Tibial nerve (tissue), 4 donors: ENCODE results near the gene OSBPL5. TPM values are rescaled to one million over a fixed set of nuclear protein-coding genes. Genes with fewer than 3 reads are reported as not detected.

ENCODE experiments used
- DNase-seq, 2 donors: peaks; one replicate each; pipeline ENCODE4 v3.0.0-alpha.2; 2019; ENCODE audit warnings: low spot score in 2 of 2
- H3K27ac ChIP-seq, 4 donors: fragments of 200-600 bp; sonication (generic) in 3 of 4; one replicate each; pipeline ENCODE4 v1.5.1; 2017 to 2019; ENCODE audit warnings: mild to moderate bottlenecking in 1 of 4
- H3K27me3 ChIP-seq, 2 donors: fragments of 200-600 bp; sonication (generic) in 1 of 2; one replicate each; pipeline versions ENCODE4 v1.5.1 to v1.6.0; 2017 to 2019
- H3K36me3 ChIP-seq, 3 donors: fragments of 200-600 bp; sonication (generic); one replicate each; pipeline ENCODE4 v1.5.1; 2018 to 2019
- H3K4me1 ChIP-seq, 4 donors: fragments of 200-600 bp; sonication (generic) in 3 of 4; one replicate each; pipeline ENCODE4 v1.5.1; 2017 to 2019
- H3K4me3 ChIP-seq, 4 donors: fragments of 200-600 bp; sonication (generic) in 3 of 4; one replicate each; pipeline ENCODE4 v1.5.1; 2017 to 2019; ENCODE audit warnings: mild to moderate bottlenecking in 1 of 4, moderate library complexity in 1 of 4
- H3K9me3 ChIP-seq, 4 donors: fragments of 200-600 bp; sonication (generic) in 3 of 4; one replicate each; pipeline ENCODE4 v1.5.1; 2017 to 2019
- CTCF ChIP-seq, 5 experiments: fragments of 200-600 bp in 3 of 5; fragments of 450-650 bp in 2 of 5; sonication (generic) in 3 of 5; IDR thresholded peaks; one replicate each; pipeline ENCODE4 v1.5.1; 2016 to 2019; ENCODE audit warnings: antibody characterized with exemption in 5 of 5, mild to moderate bottlenecking in 3 of 5, moderate library complexity in 2 of 5
- EP300 ChIP-seq, 2 donors: sonication (generic); formaldehyde crosslinking; IDR thresholded peaks; one replicate each; pipeline ENCODE4 v1.6.1; 2017; ENCODE audit warnings: antibody characterized with exemption in 2 of 2, mild to moderate bottlenecking in 1 of 2
- POLR2A ChIP-seq, 2 donors: fragments of 450-650 bp; IDR thresholded peaks; one replicate each; pipeline ENCODE4 v1.6.1; 2017; ENCODE audit warnings: antibody characterized with exemption in 2 of 2, mild to moderate bottlenecking in 2 of 2, moderate library complexity in 2 of 2
- WGBS, 2 donors: methylation state at CpG; one replicate each; pipeline ENCODE4 v1.1.5; 2018; 5-methylcytosine and 5-hydroxymethylcytosine counted together
- total RNA-seq, 4 donors: library from RNA; depleted of rRNA; stranded (reverse); fragments of >200 nt; gene quantifications; one replicate each; pipeline ENCODE4 v1.1.0, GENCODE V29; 2016

OSBPL5 gene
- total RNA-seq, 4 donors from 2014 or later, result 58.8 to 168 (median 106) TPM

GRCh38 chr11:3200388-3201111, 35.4 kb upstream of the OSBPL5 start:
- H3K9me3 ChIP-seq, result no peaks in the 10 kb centered on the region
- H3K36me3 ChIP-seq, result no peaks in the 10 kb centered on the region
- WGBS, 2 donors, result 82 to 84% methylated on average over 10 to 12 of the region's 12 CpGs
- peaks cover 0 to 60% of the 10 kb centered on the region in 2 donors for H3K27me3 ChIP-seq
- DNase-seq, result no peak
- TF ChIP-seq CTCF (IDR thresholded peaks at IDR 0.05), result no peak
- TF ChIP-seq EP300 (IDR thresholded peaks at IDR 0.05), result no peak
- TF ChIP-seq POLR2A (IDR thresholded peaks at IDR 0.05), result no peak
- H3K4me1 ChIP-seq, result peaks cover 0 to 19% (median 6%) of the 10 kb centered on the region in 4 donors
- H3K4me3 ChIP-seq, result no peak overlapping the region
- H3K27ac ChIP-seq, result no peak overlapping the region

- WGBS, 2 donors, result 74 to 82% methylated on average over 17 to 18 of the region's 19 CpGs
- Histone ChIP-seq H3K4me3 (no peak overlapping the region), H3K9me3 (no peaks in the 10 kb centered on the region), H3K27me3 (peaks cover 0 to 60% of the 10 kb centered on the region in 2 donors), H3K4me1 (peaks cover 0 to 12% (median 2%) of the 10 kb centered on the region in 4 donors), H3K27ac (no peak overlapping the region), H3K36me3 (no peaks in the 10 kb centered on the region)
- DNase-seq, result no peak
- TF ChIP-seq EP300 (IDR thresholded peaks at IDR 0.05), result no peak
- TF ChIP-seq CTCF (IDR thresholded peaks at IDR 0.05), result no peak
- TF ChIP-seq POLR2A (IDR thresholded peaks at IDR 0.05), result no peak
These were observed 34.6 kb upstream of the OSBPL5 start for GRCh38 chr11:3199537-3200295.

DNA sequence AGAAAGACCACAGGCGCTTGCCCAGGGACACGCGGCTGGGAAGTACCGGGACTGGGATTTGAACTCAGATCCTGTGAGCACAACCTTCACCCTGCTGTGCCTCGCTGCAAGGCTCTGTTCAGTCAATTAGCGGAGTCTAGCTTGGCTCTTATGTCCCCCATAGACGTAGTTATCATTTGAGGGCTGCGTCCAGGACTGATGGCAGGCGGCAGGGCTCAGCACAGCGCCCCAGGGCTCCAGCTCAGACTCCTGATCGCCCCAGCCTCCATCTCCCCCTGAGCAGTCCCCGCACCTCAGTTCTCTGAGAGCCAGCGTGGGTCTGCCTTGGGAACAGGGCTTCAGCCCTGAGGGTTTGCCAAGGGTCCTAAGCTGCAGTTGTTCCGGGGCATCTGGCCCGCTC, 33.7 kb upstream of the OSBPL5 start:
- TF ChIP-seq CTCF (IDR thresholded peaks at IDR 0.05) (no peak), EP300 (IDR thresholded peaks at IDR 0.05) (no peak), POLR2A (IDR thresholded peaks at IDR 0.05) (no peak)
- Histone ChIP-seq H3K4me1 (peaks cover 0 to 12% (median 2%) of the 10 kb centered on the region in 4 donors), H3K27ac (no peak overlapping the region), H3K36me3 (no peaks in the 10 kb centered on the region), H3K27me3 (peaks cover 0 to 52% of the 10 kb centered on the region in 2 donors), H3K4me3 (no peak overlapping the region), H3K9me3 (no peaks in the 10 kb centered on the region)
- no peak for DNase-seq
- WGBS, 2 donors, result 86% methylated on average over 15 of the region's 15 CpGs

DNA sequence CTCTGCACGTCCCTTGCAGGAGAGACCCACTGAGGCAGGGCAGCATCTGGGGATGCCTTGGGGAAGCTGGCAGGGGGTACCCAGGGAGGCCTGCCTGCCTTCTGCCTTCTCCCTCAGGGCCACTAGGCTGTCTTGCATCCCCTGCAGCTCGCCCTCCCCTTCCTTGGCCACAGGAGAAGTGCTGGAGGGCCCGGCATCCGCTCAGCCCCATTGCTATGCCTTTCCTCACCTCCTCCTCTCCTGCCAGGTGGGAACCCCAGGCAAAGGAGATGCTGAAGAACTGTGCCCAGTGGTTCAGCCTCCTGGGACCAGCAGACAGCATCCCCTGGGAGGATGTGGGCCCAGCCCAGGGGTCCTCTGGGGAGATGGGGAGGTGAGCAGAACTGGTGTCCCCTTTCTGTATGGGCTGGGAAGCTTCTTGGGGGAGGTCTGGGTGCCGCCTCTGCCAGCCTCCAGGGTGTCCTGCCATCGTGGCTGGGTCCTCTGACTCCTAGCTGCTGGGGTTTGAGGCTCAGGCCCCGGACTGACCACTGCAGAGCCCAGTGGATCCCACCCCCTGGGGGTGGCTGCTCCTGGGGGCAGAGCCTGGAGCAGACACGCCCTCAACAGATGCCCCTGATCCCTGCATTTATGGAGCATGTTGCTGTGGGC, 32.9 kb upstream of the OSBPL5 start:
- H3K9me3 ChIP-seq, result no peaks in the 10 kb centered on the region
- peaks cover 0 to 44% of the 10 kb centered on the region in 2 donors for H3K27me3 ChIP-seq
- no peak for TF ChIP-seq CTCF (IDR thresholded peaks at IDR 0.05)
- no peak for TF ChIP-seq POLR2A (IDR thresholded peaks at IDR 0.05)
- TF ChIP-seq EP300 (IDR thresholded peaks at IDR 0.05), result no peak
- peaks cover 0 to 4% (median 0%) of the 10 kb centered on the region in 4 donors for H3K4me1 ChIP-seq
- no peak overlapping the region for H3K4me3 ChIP-seq
- no peak for DNase-seq
- 81 to 90% methylated on average over 5 to 7 of the region's 8 CpGs for WGBS, 2 donors
- no peak overlapping the region for H3K27ac ChIP-seq
- no peaks in the 10 kb centered on the region for H3K36me3 ChIP-seq
